ENCODE results near the gene SSC4D.

DNA sequence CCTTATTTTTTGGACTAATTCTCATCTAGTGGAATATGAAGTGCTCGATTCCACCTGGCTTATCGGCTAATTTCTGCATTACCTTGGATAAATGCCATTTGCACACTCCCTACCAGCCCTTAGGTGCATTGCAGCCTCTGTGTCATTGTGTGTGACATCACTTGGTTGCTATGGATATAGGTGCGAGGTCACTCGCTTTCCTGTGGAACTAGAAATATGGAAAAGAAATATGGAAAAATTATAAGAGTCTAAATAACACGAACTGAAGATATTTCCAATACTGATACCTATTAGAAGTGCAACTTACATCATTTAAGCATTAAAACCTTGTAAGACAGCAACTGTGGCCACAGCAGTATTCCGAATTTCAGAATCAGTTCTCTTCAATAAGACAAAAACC lies 52.7 kb downstream of the SSC4D start:
- TF ChIP-seq CTCF (IDR thresholded peaks at IDR 0.05) = peak in 1 of 3 experiments; percentile 13
- TF ChIP-seq EP300 (IDR thresholded peaks at IDR 0.05) = no peak
- no peak for TF ChIP-seq POLR2A (IDR thresholded peaks at IDR 0.05; ENCODE audit: low read depth)
- TF ChIP-seq POLR2AphosphoS5 (IDR thresholded peaks at IDR 0.05) = no peak
